Omental fat pad (tissue), 4 donors: ENCODE measurements around the gene BMP7. TPM values are rescaled to one million over a fixed set of nuclear protein-coding genes. Genes with fewer than 3 reads are reported as not detected.

Experiments used
- ATAC-seq: fragments of 150-250 bp; one replicate; pipeline ENCODE4 v1.9.1; 2016; ENCODE audit warnings: mild to moderate bottlenecking, moderate library complexity; ENCODE audit not compliant: low FRiP score
- DNase-seq: peaks from one replicate; pipeline ENCODE4 v3.0.0-alpha.2; 2019; ENCODE audit warnings: low spot score
- CTCF ChIP-seq, 3 donors: fragments of 450-650 bp; IDR thresholded peaks; one replicate each; pipeline ENCODE4 v1.5.1; 2016 to 2017; ENCODE audit warnings: antibody characterized with exemption in 3 of 3, mild to moderate bottlenecking in 3 of 3, moderate library complexity in 2 of 3
- total RNA-seq, 4 donors: library from RNA; depleted of rRNA; stranded (reverse); fragments of >200 nt; gene quantifications; one replicate each; pipeline ENCODE4 v1.1.0, GENCODE V29; 2016

BMP7 gene
- total RNA-seq, 4 donors from 2014 or later = 0.79 to 5.1 (median 1.7) TPM

GRCh38 chr20:57152557-57152956, 113.9 kb downstream of the BMP7 start:
- TF ChIP-seq CTCF (IDR thresholded peaks at IDR 0.05) = no peak
- ATAC-seq (no peak), DNase-seq (no peak)

DNA sequence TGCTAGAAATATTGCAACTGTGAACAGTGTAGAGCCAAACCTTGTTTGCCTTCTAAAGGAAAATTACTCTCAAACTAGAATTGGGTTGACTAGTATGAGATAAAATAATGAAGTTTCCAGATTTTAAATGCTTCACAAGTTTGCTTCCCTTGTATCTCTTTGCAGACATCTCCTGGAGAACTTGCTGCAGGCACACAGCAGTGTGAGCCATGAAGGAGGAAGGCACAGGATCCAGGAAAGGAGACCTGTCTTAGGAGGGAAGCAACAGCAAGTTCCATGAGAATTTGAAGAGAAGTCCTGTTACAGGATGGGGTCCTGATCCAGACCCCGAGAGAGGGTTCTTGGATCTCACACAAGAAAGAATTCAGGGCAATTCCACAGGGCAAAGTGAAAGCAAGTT, 115.9 kb downstream of the BMP7 start:
- ATAC-seq (no peak), DNase-seq (no peak)

DNA sequence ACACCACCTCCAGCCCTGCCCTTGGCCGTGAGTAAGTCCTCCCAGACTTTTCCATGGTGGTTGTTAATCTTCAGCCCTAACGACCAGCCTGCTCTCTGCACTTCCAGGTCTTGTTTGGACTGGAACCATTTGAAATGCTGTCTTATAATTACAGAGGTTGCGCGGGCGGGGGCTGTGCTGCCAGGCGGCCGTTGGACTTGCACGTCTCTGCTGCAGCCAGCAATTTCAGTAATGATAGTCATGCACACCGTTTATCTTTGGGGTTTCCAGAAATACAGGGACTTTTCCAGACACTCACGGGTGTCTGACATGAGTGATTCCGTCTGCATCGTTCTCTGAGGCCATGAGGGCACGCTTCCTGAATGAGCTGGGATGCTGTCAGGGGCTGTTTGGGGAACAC, 118.2 kb downstream of the BMP7 start:
- TF ChIP-seq CTCF (IDR thresholded peaks at IDR 0.05) = no peak
- ATAC-seq (no peak), DNase-seq (no peak)

More for the DNA sequence above, 115.9 kb downstream of the BMP7 start:
- TF ChIP-seq CTCF (IDR thresholded peaks at IDR 0.05) = no peak

- ATAC-seq (no peak), DNase-seq (no peak)
- no peak for TF ChIP-seq CTCF (IDR thresholded peaks at IDR 0.05)
Observed at GRCh38 chr20:57147185-57147584, 119.3 kb downstream of the BMP7 start.

DNA sequence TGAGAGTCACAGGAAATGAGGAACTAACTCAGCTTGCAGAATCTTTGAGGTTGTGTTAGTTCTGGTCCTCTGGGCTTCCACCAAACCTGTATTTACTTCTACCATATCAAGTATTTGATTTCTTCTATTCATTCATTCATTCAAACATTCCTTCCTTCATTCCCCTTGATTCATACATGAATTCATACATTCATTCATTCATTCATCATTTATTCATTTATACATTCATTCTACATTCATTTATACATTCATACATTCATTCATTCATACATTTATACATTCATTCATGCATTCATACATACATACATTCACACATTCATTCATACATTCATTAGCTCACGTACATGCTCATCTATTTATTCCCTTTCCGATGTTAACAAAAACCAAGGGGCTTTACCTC, 120.3 kb downstream of the BMP7 start:
- ATAC-seq = no peak
- TF ChIP-seq CTCF (IDR thresholded peaks at IDR 0.05) = no peak
- DNase-seq = no peak

GRCh38 chr20:57145089-57145631, 121.3 kb downstream of the BMP7 start:
- DNase-seq = no peak
- ATAC-seq = no peak
- TF ChIP-seq CTCF (IDR thresholded peaks at IDR 0.05) = no peak

DNA sequence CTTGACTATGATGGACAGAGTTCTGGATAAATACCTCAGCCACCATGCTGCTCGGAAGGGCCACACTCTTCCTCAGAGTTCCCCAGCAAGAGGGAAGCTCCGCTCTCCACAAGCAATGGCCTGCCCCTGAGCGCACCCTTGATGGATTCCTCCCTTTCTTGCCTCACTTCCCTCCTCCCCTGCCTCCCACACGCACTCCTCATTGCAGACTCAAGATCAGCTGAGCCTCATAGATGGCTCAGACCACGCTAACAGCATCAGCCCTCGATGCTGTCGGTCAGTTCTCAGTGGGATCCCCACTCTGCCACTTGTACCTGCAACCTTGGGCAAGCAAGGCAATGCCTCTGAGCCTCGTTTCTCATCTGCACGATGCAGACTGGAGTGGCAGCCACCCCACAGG, 123.3 kb downstream of the BMP7 start:
- DNase-seq (no peak), ATAC-seq (no peak)
- no peak for TF ChIP-seq CTCF (IDR thresholded peaks at IDR 0.05)
